Breast epithelium (tissue), 3 donors: ENCODE measurements around the gene PAPPA.

ENCODE experiments used
- POLR2A ChIP-seq: fragments of 450-650 bp; IDR thresholded peaks from one replicate; pipeline ENCODE4 v1.6.1; 2016; ENCODE audit warnings: antibody characterized with exemption, mild to moderate bottlenecking, moderate library complexity
- POLR2AphosphoS5 ChIP-seq, 3 donors: sonication (generic); formaldehyde crosslinking; IDR thresholded peaks; one replicate each; pipeline ENCODE4 v1.6.1; 2017; ENCODE audit warnings: antibody characterized with exemption in 3 of 3
- TF ChIP-seq, protein P1 (sequence below), 3 donors: fragments of 450-650 bp; IDR thresholded peaks; one replicate each; pipeline ENCODE4 v1.5.1; 2016 to 2017; ENCODE audit warnings: antibody characterized with exemption in 3 of 3, mild to moderate bottlenecking in 3 of 3, moderate library complexity in 3 of 3

DNA sequence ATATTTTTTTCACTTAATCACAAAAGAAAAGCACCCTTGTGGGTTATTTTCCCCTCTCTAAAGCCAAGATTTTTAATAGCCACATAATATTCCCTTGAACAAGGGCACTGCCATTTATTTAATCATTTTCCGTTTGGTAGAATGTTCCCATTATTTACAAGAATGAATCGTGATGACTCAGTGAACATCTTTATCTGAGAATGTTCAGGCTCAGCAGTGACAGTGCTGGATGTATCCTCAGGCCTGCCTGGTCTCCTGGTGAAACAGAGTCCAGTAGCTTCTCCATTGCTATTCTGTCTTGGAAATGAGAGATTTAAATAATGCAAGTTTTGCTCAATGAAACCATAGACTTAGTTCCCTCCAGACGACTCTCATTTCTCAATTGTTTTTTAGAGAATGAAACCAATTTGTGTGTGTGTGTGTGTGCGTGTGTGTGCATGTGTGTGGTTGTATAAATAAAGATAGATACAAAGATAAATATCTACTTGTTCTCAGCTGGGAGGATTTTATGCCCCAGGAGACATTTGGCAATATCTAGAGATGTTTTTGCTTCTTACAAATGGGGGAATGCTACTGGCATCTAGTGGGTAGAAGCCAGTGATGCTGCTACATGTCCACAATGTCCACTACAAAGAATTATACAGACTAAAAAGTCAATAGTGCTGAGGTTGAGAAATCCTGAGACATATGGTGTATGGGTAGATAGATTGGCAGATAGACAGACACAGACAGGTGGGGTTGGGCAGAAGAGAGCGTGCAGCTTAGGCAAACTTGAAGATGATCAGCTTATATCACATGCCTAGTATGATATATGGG lies 55.0 kb downstream of the PAPPA start:
- TF ChIP-seq, protein P1, sequence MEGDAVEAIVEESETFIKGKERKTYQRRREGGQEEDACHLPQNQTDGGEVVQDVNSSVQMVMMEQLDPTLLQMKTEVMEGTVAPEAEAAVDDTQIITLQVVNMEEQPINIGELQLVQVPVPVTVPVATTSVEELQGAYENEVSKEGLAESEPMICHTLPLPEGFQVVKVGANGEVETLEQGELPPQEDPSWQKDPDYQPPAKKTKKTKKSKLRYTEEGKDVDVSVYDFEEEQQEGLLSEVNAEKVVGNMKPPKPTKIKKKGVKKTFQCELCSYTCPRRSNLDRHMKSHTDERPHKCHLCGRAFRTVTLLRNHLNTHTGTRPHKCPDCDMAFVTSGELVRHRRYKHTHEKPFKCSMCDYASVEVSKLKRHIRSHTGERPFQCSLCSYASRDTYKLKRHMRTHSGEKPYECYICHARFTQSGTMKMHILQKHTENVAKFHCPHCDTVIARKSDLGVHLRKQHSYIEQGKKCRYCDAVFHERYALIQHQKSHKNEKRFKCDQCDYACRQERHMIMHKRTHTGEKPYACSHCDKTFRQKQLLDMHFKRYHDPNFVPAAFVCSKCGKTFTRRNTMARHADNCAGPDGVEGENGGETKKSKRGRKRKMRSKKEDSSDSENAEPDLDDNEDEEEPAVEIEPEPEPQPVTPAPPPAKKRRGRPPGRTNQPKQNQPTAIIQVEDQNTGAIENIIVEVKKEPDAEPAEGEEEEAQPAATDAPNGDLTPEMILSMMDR (IDR thresholded peaks at IDR 0.05) = no peak
- TF ChIP-seq POLR2A (no peak), POLR2AphosphoS5 (IDR thresholded peaks at IDR 0.05) (no peak)
